ENCODE measurements around the gene BCL11A.

Gene BCL11A

GRCh38 chr2:60480089-60480773, 73.2 kb downstream of the BCL11A start:
- DNase-seq, result no peak

GRCh38 chr2:60479226-60480088, 74.0 kb downstream of the BCL11A start:
- DNase-seq, result no peak

GRCh38 chr2:60478660-60479059, 74.8 kb downstream of the BCL11A start:
- DNase-seq, result no peak

- DNase-seq, result no peak
Observed at GRCh38 chr2:60476206-60476954, 77.1 kb downstream of the BCL11A start.

- DNase-seq, result no peak
Observed at GRCh38 chr2:60475123-60475830, 78.2 kb downstream of the BCL11A start.

GRCh38 chr2:60474301-60474700, 79.2 kb downstream of the BCL11A start:
- DNase-seq, result no peak

GRCh38 chr2:60473546-60473945, 79.9 kb downstream of the BCL11A start:
- DNase-seq, result no peak

- DNase-seq, result no peak
Observed at GRCh38 chr2:60472663-60473289, 80.7 kb downstream of the BCL11A start.

GRCh38 chr2:60472041-60472440, 81.4 kb downstream of the BCL11A start:
- no peak for DNase-seq

GRCh38 chr2:60470340-60470739, 83.1 kb downstream of the BCL11A start:
- no peak for DNase-seq

GRCh38 chr2:60469536-60470317, 83.7 kb downstream of the BCL11A start:
- DNase-seq, result no peak

GRCh38 chr2:60468382-60469085, 84.9 kb downstream of the BCL11A start:
- DNase-seq, result no peak

- no peak for DNase-seq
Observed at GRCh38 chr2:60466161-60466702, 87.2 kb downstream of the BCL11A start.

- DNase-seq, result no peak
Observed at GRCh38 chr2:60465736-60466135, 87.7 kb downstream of the BCL11A start.

- no peak for DNase-seq
Observed at GRCh38 chr2:60463249-60463648, 90.2 kb downstream of the BCL11A start.

GRCh38 chr2:60461421-60462108, 91.9 kb downstream of the BCL11A start:
- no peak for DNase-seq

GRCh38 chr2:60460577-60461420, 92.7 kb downstream of the BCL11A start:
- no peak for DNase-seq

- no peak for DNase-seq
Observed at GRCh38 chr2:60459851-60460250, 93.6 kb downstream of the BCL11A start.

Measured in activated CD4-positive, alpha-beta T cell treated with anti-CD3 and anti-CD28 coated beads, Interleukin-10, Interleukin-2, amounts not matched to agents 100 ng/mL and 50 ng/mL, durations not matched to agents 16 hours and 8 hours (primary cell).